OCI-LY3 (cell line): ENCODE measurements around the gene RNPEP.

Experiments
- EZH2phosphoT487 ChIP-seq: fragments of 200-600 bp; shearing (Covaris generic); IDR thresholded peaks from 2 replicates; pipeline ENCODE4 v1.6.1; 2018; ENCODE audit warnings: antibody characterized with exemption, mixed run types, low read depth
- TF ChIP-seq, protein P1 (sequence below): fragments of 200-600, 300-600 bp; sonication (generic); IDR thresholded peaks from 2 replicates; pipeline ENCODE4 v1.5.1; 2014; ENCODE audit warnings: antibody characterized with exemption, low read length, low read depth

DNA sequence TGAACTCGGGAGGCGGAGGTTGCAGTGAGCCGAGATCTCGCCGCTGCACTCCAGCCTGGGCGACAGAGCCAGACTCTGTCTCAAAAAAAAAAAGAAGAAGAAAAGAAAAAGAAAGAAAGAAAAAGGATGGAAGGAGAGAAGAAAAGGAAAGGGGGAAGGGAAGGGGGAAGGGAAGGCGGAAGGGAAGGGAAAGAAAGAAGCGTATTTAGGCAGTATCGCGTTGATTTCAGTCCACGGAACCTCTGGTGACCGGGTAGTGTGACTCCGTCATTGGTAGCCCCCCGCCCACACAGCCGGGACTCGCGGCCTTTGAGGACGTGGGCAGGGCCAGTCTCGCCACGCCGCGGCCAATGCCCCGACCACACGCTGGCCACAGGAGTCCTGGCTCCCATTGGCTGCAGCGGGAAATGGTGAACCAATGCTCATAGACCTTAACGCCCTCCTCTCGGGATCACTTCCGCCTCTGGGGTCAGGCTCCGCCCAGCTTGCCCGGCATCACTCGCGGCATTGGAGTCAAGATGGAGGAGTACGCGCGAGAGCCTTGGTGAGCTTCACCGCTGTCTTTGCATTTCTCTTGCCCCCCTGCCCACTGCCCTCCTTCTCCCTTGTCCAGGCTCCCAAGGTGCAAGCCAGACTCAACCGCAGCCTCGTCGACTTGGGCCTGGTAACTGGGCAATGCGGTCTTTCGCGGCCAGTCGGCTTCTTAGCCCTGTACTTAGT is 27.3 kb upstream of the RNPEP start, which contains the start of gene TIMM17A:
- TF ChIP-seq, protein P1, sequence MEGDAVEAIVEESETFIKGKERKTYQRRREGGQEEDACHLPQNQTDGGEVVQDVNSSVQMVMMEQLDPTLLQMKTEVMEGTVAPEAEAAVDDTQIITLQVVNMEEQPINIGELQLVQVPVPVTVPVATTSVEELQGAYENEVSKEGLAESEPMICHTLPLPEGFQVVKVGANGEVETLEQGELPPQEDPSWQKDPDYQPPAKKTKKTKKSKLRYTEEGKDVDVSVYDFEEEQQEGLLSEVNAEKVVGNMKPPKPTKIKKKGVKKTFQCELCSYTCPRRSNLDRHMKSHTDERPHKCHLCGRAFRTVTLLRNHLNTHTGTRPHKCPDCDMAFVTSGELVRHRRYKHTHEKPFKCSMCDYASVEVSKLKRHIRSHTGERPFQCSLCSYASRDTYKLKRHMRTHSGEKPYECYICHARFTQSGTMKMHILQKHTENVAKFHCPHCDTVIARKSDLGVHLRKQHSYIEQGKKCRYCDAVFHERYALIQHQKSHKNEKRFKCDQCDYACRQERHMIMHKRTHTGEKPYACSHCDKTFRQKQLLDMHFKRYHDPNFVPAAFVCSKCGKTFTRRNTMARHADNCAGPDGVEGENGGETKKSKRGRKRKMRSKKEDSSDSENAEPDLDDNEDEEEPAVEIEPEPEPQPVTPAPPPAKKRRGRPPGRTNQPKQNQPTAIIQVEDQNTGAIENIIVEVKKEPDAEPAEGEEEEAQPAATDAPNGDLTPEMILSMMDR: no peak
- no peak for TF ChIP-seq EZH2phosphoT487
